Keratinocyte (primary cell): Measurements from ENCODE around the gene TRIM47.

Source experiments
- EZH2 ChIP-seq: IDR thresholded peaks from one replicate; pipeline ENCODE4 v1.6.1; 2012; ENCODE audit warnings: inconsistent platforms, mild to moderate bottlenecking, low read length, moderate library complexity
- TF ChIP-seq, protein P1 (sequence below), 3 experiments: IDR thresholded peaks in 1 of 3; conservative IDR thresholded peaks in 1 of 3; optimal IDR thresholded peaks in 1 of 3; 2 replicates in 2 of 3; 3 replicates in 1 of 3; pipeline versions ENCODE3 to v1.5.1; 2011; ENCODE audit warnings: low read length in 3 of 3, mild to moderate bottlenecking in 3 of 3, moderate library complexity in 2 of 3, control low read depth in 1 of 3, inconsistent platforms in 1 of 3; ENCODE audit not compliant: insufficient read depth in 2 of 3; ENCODE audit errors: extremely low read depth in 1 of 3

DNA sequence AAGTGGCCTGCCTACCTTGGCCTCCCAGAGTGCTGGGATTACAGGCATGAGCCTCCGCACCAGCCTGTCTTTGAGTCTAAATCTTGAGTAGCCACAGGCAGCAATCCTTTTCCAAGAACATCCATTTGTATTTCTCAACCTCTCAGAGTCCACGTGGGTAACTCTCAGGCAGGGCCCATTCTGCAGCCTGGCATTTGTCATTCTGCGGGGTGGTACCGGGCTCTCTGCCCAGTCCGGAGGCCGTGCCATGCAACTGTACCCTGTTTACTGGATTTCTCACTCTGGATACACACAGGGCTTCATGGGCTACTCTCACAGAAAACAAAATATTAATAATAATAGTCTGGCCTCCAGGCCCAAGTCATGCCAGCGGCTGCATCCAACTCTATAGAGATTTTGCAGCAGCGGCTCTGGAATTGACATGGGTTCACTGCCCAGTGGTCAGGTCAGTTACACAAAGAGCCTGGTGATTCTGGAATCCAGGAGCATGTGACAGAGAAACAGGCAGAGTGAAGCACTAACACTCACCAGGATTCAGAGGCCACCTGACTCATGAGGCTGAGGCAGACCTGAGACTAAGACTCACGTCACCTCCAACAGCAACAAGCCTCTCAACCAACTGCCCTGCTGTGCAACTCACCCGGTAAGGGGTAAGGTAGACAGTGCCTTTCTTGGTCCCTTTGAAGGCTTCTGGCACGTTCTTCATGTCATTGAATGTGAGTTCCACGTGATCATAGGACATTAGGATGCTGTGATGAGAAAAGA is 27.3 kb downstream of the TRIM47 start:
- TF ChIP-seq, protein P1, sequence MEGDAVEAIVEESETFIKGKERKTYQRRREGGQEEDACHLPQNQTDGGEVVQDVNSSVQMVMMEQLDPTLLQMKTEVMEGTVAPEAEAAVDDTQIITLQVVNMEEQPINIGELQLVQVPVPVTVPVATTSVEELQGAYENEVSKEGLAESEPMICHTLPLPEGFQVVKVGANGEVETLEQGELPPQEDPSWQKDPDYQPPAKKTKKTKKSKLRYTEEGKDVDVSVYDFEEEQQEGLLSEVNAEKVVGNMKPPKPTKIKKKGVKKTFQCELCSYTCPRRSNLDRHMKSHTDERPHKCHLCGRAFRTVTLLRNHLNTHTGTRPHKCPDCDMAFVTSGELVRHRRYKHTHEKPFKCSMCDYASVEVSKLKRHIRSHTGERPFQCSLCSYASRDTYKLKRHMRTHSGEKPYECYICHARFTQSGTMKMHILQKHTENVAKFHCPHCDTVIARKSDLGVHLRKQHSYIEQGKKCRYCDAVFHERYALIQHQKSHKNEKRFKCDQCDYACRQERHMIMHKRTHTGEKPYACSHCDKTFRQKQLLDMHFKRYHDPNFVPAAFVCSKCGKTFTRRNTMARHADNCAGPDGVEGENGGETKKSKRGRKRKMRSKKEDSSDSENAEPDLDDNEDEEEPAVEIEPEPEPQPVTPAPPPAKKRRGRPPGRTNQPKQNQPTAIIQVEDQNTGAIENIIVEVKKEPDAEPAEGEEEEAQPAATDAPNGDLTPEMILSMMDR (optimal IDR thresholded peaks at IDR 0.05 in 1 of 3, IDR thresholded peaks at IDR 0.05 in 1 of 3, conservative IDR thresholded peaks at IDR 0.05 in 1 of 3; ENCODE audit: extremely low read depth in 1 of 3, insufficient read depth in 2 of 3, low read length in 3 of 3), result no peak
- no peak for TF ChIP-seq EZH2
